Measurements from ENCODE around the gene MYBPC3. TPM values are rescaled to one million over a fixed set of nuclear protein-coding genes. Genes with fewer than 3 reads are reported as not detected.

The MYBPC3 gene
- total RNA-seq, 1 donor from 2014 or later: not detected

DNA sequence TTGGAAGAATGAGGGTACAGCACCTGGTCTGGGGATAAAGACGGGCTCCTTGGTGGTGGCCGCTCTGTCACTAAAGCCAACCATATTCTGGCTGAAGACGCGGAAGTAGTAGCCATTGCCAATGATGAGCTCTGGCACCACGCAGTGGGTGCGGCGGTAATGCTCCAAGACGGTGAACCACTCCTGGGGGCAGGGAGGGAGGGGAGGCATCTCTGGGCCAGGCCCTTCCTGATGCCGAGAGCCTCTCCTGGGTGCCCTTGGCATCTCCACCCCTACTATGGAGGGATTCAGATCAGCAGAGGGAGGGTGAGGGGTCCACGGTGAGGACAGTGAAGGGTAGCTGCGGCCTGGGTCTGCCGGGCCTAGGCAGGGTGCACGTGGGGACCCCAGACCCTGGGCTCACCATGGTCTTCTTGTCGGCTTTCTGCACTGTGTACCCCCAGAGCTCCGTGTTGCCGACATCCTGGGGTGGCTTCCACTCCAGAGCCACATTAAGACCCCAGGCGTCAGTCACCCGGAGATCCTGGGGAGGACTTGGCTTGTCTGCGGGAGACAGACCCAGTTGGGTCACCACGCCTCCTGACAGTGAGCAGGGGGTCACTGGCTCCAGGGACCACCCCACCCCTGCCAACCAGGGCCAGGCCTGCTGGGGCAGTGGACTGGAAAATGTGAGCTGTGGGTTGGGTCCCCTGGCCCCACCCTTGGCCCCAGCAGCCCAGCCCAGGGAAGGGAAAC is 19.5 kb downstream of the MYBPC3 start:
- no peak overlapping the region for H3K4me3 Mint-ChIP-seq
- no peak overlapping the region for H3K27ac Mint-ChIP-seq
- H3K4me1 Mint-ChIP-seq: no peaks in the 10 kb centered on the region
- H3K9me3 Mint-ChIP-seq: no peaks in the 10 kb centered on the region
- no peaks in the 10 kb centered on the region for H3K27me3 Mint-ChIP-seq
- intact Hi-C loops (cut with micrococcal nuclease): no loop called here
- peaks cover 9% of the 10 kb centered on the region for H3K36me3 Mint-ChIP-seq (ENCODE audit: low read depth)
- DNase-seq: no peak

DNA sequence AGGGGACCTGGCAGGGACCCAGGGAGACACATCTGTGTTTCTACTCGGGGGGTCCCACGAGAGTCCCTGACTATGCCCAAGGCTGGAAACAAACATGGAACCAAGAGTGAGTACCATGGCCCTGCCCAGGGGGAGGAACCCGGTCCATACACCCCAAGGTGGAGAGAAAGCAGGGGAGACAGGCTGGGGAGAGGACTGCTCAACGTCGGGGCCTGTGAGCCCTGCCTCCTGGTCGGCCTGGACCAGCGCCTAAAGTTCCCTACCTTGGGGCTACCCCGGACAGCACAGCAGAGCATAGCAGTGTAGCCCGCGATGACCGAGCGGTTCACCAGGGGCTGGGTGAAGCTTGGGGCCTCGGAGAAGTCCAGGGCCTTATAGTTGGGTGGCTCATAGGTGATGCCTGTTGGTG is 20.2 kb downstream of the MYBPC3 start:
- no peak for DNase-seq
- no peak overlapping the region for H3K27ac Mint-ChIP-seq
- no peaks in the 10 kb centered on the region for H3K9me3 Mint-ChIP-seq
- intact Hi-C loops (cut with micrococcal nuclease): no loop called here
- H3K4me1 Mint-ChIP-seq: no peaks in the 10 kb centered on the region
- no peaks in the 10 kb centered on the region for H3K27me3 Mint-ChIP-seq
- H3K4me3 Mint-ChIP-seq: no peak overlapping the region
- H3K36me3 Mint-ChIP-seq (ENCODE audit: low read depth): peaks cover 16% of the 10 kb centered on the region

DNA sequence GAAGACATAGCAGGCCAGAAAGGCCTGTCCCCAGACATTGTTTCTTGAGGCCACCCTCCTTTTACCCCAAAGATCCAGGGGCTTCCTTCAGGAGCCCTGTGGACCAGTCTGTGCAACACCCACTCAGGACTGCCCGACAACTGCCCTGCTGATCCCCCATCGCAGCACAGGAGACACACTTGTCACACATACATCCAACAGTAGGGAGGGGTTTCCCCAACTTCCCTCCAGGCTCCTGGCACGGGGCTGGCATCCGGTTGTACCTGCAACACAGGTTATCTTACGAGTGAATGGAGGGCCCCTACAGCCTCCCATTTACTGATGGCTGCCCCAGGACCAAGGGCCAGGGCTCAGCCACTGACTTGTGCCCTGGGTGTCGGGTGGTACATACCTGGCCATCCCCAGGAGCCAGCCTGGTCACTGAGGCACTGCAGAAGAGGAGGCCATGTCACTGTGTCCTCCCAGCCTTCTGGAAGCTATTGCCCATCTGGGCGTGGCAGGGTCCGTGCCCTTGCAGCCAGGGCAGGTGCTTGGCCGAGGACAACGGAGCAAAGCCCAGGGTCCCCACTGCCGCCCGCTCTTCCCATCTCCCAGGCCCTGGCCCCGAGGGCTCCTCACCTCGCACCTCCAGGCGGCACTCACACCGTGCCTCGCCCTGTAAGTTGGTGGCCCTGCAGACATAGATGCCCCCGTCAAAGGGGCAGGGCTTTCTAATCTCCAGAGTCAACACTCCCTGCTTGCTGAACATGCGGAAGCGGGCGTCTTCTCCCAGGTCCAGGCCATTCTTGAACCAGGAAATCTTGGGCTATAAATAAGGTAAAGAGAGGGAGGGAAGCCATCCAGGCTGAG is 20.8 kb downstream of the MYBPC3 start:
- Mint-ChIP-seq H3K27me3 (no peaks in the 10 kb centered on the region), H3K4me1 (no peaks in the 10 kb centered on the region), H3K27ac (no peak overlapping the region), H3K36me3 (ENCODE audit: low read depth) (peaks cover 19% of the 10 kb centered on the region), H3K4me3 (no peak overlapping the region), H3K9me3 (no peaks in the 10 kb centered on the region)
- no peak for DNase-seq
- intact Hi-C loops (cut with micrococcal nuclease): no loop called here

DNA sequence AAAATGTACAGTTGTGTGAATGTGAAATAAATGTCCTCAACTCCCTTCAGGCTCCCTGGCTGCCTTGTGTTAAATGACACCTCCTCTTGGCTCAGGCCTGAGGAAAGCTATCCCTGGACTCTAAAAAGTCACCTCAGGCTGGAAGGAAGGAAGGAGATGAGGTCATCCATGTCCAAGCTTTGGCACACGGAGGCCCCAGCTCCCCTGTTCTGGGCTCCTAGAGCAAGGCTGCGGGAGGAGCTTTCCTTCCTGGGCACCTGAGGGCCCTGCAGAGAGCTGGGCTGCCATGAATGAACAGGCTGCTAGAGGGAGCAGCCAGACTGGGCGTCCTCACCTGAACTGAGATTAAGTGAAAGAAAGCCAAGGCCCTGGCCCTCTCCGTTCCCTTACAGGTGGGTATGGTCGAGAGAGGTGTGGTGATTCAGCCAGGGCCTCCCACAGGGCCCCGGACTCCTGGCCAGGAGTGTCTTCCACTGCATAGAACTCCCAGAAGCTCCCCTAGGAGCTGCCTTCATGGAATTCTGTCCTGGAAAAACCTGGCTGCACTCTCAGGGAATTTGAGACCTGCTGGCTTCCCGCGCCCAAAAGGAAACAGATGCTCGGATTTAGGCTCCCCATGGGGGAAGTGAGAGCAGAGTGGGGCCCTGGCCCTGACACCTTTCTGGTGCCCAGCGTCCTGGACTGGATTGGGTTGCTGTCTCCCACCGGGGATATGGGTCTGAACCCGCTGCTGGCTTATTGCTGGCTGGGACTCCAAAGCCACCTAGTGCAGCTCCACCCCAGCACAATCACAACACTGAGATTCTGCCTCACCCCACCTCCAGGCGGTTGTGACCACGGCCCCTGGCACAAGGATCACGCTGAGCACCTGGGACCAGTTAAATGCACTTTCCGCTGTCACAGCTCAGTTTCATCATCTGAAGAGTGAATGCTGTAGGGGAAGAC is 22.2 kb downstream of the MYBPC3 start:
- Mint-ChIP-seq H3K9me3 (no peaks in the 10 kb centered on the region), H3K27me3 (no peaks in the 10 kb centered on the region), H3K27ac (no peak overlapping the region), H3K36me3 (ENCODE audit: low read depth) (peaks cover 28% of the 10 kb centered on the region), H3K4me3 (no peak overlapping the region), H3K4me1 (no peaks in the 10 kb centered on the region)
- intact Hi-C loops (cut with micrococcal nuclease): no loop called here
- no peak for DNase-seq

DNA sequence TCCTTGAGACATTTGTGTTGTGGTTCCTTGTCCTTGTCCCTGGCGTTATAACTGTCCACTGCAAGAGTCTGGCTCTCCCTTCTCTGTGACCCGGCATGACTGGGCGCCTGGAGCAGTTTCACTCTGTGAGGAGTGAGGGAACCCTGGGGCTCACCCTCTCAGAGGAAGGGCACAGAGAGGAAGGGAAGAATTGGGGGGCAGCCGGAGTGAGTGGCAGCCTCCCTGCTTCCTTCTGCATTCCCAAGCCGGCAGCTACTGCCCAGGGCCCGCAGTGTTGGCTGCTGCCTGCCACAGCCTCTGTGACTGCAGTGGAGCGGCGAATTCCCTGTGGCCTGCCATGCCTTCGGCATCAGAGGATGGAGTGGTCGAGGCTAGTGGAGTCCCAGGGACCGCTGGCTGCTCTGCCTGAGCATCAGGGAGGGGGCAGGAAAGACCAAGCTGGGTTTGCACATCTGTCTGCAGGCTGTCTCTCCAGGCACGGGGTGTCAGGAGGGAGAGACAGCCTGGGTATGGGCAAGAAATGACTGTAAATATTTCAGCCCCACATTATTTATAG is 23.0 kb downstream of the MYBPC3 start:
- Mint-ChIP-seq H3K9me3 (no peaks in the 10 kb centered on the region), H3K27ac (no peak overlapping the region), H3K36me3 (ENCODE audit: low read depth) (peaks cover 33% of the 10 kb centered on the region), H3K4me1 (no peaks in the 10 kb centered on the region), H3K4me3 (no peak overlapping the region), H3K27me3 (no peaks in the 10 kb centered on the region)
- intact Hi-C loops (cut with micrococcal nuclease): no loop called here
- DNase-seq: no peak

DNA sequence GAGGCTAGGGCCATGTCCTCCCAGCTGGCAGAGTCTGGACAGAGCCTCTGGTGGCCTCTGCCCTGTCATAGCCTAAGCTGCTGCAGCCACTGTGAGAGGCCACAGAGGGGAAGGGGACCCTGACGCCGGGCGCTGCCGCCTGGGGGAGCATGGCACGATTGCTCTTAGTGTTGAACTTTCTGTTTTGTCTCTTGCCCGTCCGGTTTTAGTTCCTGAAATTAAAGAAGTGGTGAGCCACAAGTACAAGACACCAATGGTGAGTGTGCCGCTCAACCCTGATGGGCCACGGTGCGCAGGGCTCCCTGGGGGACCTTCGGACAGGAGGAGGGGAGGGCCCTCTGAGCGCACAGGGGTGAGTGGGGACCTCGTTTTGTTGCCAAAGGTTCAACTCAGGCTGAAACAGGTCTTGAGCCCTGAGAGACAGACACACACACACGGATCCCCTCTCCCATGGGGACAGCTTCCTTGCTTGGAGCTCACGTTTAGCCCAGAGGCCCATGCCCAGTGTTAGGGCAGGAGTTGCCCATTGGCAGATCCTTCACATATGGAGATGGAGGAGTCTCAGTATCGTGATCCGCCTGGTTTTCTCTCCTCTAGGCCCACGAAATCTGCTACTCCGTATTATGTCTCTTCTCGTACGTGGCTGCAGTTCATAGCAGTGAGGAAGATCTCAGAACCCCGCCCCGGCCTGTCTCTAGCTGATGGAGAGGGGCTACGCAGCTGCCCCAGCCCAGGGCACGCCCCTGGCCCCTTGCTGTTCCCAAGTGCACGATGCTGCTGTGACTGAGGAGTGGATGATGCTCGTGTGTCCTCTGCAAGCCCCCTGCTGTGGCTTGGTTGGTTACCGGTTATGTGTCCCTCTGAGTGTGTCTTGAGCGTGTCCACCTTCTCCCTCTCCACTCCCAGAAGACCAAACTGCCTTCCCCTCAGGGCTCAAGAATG is 23.8 kb downstream of the MYBPC3 start:
- Mint-ChIP-seq H3K27me3 (no peaks in the 10 kb centered on the region), H3K4me3 (no peak overlapping the region), H3K9me3 (no peaks in the 10 kb centered on the region), H3K27ac (no peak overlapping the region), H3K36me3 (ENCODE audit: low read depth) (peaks cover 33% of the 10 kb centered on the region), H3K4me1 (no peaks in the 10 kb centered on the region)
- intact Hi-C loops (cut with micrococcal nuclease): no loop called here
- no peak for DNase-seq

DNA sequence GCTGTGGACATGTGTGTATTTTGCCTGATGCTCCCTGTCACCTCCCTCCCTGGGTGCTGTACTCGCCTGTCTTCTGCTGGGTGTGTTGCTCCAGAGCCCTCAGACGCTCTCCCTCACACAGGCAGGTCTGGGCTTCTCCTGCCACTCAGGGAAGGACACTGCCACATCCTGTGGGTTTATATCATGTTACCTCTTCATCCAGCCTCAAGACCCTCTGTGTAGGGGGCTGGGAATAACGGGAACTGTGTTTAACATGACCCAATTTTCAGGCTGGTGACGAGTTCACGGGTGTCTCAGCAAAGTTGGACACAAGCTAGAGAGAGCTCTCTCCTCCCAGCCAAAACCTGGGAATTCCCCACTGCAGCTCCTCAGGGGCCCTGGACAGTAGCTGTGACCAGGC is 24.6 kb downstream of the MYBPC3 start:
- H3K4me1 Mint-ChIP-seq: no peaks in the 10 kb centered on the region
- intact Hi-C loops (cut with micrococcal nuclease): no loop called here
- H3K27ac Mint-ChIP-seq: no peak overlapping the region
- H3K36me3 Mint-ChIP-seq (ENCODE audit: low read depth): peaks cover 33% of the 10 kb centered on the region
- no peaks in the 10 kb centered on the region for H3K9me3 Mint-ChIP-seq
- no peak overlapping the region for H3K4me3 Mint-ChIP-seq
- H3K27me3 Mint-ChIP-seq: no peaks in the 10 kb centered on the region
- no peak for DNase-seq

DNA sequence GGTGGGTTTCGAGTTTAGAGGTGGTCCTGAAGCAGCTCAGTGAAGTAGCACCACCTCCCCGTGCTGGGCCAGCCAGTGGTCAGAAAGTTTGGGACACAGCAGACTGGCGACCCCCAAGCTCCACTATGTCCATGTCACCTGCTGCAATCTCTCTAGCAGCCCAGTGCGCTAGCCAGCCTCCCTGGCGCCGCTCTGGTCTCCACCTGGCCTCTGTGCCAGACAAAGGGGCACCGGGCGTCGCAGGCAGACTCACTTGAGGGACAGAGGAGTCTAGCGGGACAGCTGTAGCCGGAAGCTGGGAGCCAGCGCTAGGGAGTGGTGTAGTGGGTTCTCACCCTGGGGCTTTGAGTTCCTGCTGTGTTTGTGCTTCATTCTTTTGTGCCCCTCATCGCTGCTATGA is 25.5 kb downstream of the MYBPC3 start:
- DNase-seq: no peak
- Mint-ChIP-seq H3K27me3 (no peaks in the 10 kb centered on the region), H3K36me3 (ENCODE audit: low read depth) (peaks cover 37% of the 10 kb centered on the region), H3K27ac (no peak overlapping the region), H3K4me3 (no peak overlapping the region), H3K9me3 (no peaks in the 10 kb centered on the region), H3K4me1 (no peaks in the 10 kb centered on the region)
- intact Hi-C loops (cut with micrococcal nuclease): no loop called here

DNA sequence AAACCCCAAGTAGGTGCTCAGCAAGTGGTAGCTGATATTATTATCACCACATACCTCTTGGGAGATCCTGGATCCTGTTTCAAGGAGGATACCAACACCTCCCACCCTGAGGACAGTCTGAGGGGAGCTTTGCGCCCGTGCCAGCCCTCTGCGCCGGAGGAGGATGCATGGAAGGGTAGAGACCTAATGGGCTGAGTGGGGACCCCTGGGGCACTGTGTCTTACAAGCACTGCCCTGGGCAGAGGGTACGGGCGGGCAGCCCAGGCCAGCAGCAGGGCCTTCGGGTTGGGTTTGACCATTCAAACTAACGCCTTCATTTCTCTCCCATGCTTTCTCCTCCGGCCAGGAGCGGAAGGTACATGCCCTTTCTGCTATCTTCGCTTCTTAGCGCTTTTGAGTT is 26.3 kb downstream of the MYBPC3 start:
- Mint-ChIP-seq H3K4me3 (no peak overlapping the region), H3K27ac (no peak overlapping the region), H3K27me3 (no peaks in the 10 kb centered on the region), H3K4me1 (no peaks in the 10 kb centered on the region), H3K36me3 (ENCODE audit: low read depth) (peaks cover 43% of the 10 kb centered on the region), H3K9me3 (no peaks in the 10 kb centered on the region)
- no peak for DNase-seq
- intact Hi-C loops (cut with micrococcal nuclease): no loop called here

DNA sequence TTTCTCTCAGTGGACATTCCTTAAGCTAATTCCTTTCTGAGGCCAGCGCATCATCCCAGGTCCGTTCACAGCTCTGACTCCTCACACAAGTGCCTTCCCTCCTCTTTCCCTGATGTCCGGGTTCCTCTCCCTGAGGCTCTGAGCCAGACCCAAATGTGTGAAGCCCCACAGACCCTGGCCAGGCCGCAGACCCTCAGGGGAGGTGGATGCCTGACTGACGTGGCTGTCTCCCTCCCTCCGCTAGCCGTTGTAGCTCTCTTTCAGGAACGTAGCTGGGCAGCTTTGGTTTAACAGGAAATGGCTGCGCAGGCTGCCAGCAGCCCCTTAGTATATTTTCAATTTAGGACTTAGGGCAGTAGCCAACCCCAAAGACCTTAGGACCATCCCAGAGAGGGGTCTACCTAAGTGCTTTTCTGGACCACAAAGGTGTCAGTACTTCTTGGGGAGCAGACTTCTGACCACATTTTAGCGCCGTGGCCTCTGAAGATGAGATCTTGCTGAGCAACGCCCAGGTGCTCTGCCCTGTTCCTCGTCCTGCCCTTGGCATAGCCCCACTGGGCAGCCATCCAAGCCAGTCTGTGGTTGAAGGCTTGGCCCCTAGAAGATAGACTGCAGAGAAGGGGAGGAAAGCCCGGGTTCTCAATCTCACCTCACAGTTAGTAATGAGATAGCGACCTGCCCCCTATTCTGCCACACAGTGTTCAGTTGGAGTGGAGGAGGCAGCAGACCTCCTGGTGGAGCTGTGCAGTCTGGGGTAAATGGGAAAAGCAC is 27.0 kb downstream of the MYBPC3 start:
- Mint-ChIP-seq H3K36me3 (ENCODE audit: low read depth) (peaks cover 46% of the 10 kb centered on the region), H3K27ac (no peak overlapping the region), H3K27me3 (no peaks in the 10 kb centered on the region), H3K9me3 (no peaks in the 10 kb centered on the region), H3K4me1 (no peaks in the 10 kb centered on the region), H3K4me3 (no peak overlapping the region)
- intact Hi-C loops (cut with micrococcal nuclease): no loop called here
- no peak for DNase-seq

DNA sequence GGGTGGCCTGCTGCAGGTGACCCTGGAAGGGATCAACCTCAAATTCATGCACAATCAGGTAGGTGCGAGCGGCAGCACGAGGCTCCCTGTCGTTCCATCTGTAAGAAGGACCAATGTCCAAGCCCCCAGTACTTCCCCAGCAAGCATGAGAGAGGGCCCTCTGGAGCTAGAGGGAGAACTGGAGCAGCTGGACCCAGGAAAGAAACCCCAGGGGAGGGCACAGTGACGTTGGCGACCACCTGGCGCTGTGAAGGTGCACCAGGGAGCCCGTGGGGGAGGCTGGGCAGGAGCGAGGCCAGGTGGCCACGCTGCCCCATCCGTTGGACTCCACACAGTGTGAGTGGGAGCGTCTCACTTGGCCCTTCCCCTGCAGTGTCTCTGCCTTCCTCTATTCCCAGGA is 28.0 kb downstream of the MYBPC3 start:
- H3K36me3 Mint-ChIP-seq (ENCODE audit: low read depth): peaks cover 46% of the 10 kb centered on the region
- no peaks in the 10 kb centered on the region for H3K27me3 Mint-ChIP-seq
- no peaks in the 10 kb centered on the region for H3K9me3 Mint-ChIP-seq
- H3K27ac Mint-ChIP-seq: no peak overlapping the region
- intact Hi-C loops (cut with micrococcal nuclease): no loop called here
- H3K4me3 Mint-ChIP-seq: no peak overlapping the region
- no peaks in the 10 kb centered on the region for H3K4me1 Mint-ChIP-seq
- no peak for DNase-seq

DNA sequence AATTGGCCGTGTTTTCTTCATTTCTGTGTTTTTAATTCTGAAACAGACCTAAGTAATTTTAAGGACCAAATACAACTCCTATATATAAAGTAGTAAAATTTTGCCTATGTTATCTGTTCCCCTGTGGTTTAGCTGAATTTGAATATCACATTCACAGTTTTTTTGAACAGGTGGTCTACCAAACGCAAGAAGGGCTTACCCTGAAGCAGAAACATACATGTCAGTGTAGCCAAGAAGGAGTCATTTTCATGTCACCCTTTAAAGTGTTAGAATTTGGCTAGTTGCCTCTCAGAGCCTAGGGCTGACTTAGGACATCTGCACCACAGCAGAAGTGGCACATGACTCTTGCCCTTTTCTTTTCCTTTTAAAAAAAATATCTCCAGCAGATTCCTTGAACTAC is 34.3 kb downstream of the MYBPC3 start:
- no peak for DNase-seq
- Mint-ChIP-seq H3K36me3 (ENCODE audit: low read depth) (peaks cover 44% of the 10 kb centered on the region), H3K9me3 (no peaks in the 10 kb centered on the region), H3K4me3 (no peak overlapping the region), H3K4me1 (peaks cover 5% of the 10 kb centered on the region), H3K27me3 (no peaks in the 10 kb centered on the region), H3K27ac (no peak overlapping the region)
- intact Hi-C loops (cut with micrococcal nuclease): no loop called here

Measured in activated CD4-positive, alpha-beta T cell treated with anti-CD3 and anti-CD28 coated beads, Interleukin-2, amount 10 ng/mL, durations not matched to agents 24 days and 14 days (primary cell).